ENCODE results near the gene SEC14L3. TPM values are rescaled to one million over a fixed set of nuclear protein-coding genes. Genes with fewer than 3 reads are reported as not detected.

SEC14L3 gene
- total and polyA plus RNA-seq, 10 of the 15 experiments (the other 5 are each of a cell fraction or from before 2014, with no cell fraction given): 0.03 TPM; not detected in 9

DNA sequence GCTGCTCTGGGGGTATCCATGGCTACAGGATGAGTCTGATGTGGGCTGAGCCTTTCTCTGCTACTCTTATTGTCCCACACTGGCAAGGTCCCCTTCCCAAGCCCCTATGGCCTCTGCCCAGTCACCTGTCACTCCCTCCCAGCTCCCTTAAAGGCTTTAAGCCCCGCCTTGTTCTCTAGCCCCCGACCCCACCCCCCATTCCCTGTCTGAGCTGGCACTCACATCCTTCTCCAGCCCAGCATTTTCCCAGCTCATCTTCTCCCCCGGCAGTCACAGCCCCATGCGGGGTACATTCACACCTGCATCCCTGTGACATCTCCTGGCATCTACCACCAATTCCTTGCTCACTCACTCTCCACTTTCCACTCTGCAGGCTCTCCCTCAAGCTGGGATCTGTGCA, 41.9 kb downstream of the SEC14L3 start:
- POLR2A ChIA-PET: interaction anchor here (0.6 kb wide), 1 partner anchor 178 kb away, joined by 3 read pairs; no protein-coding TSS in a partner anchor
- FAIRE-seq (no peak), DNase-seq (ENCODE audit: low read depth, low spot score) (no peak), ATAC-seq (no peak)
- Histone ChIP-seq H3K4me2 (ENCODE audit: control insufficient read depth, insufficient read depth) (no peak overlapping the region), H4K20me1 (ENCODE audit: control insufficient read depth, insufficient read depth) (no peaks in the 10 kb centered on the region), H3K4me3 (no peak overlapping the region), H3K9me3 (replicated peaks; ENCODE audit: control insufficient read depth, insufficient read depth, low read length) (no peaks in the 10 kb centered on the region; the same call in 2 of the 3 replicates), H3K79me2 (ENCODE audit: control insufficient read depth, insufficient read depth, low read length) (peaks cover 18% of the 10 kb centered on the region), H2AFZ (ENCODE audit: control insufficient read depth, low read depth, low read length) (no peak overlapping the region), H3K27me3 (replicated peaks in 1 of 2; ENCODE audit: control insufficient read depth in 2 of 2, insufficient read depth in 2 of 2, low read length in 1 of 2) (no peaks in the 10 kb centered on the region), H3K4me1 (ENCODE audit: control insufficient read depth, insufficient read depth, low read length) (peaks cover 7% of the 10 kb centered on the region), H3K9ac (ENCODE audit: control insufficient read depth, insufficient read depth, low read length) (no peak overlapping the region), H3K36me3 (ENCODE audit: control insufficient read depth in 2 of 2, insufficient read depth in 2 of 2, low read length in 1 of 2) (peaks cover 3 to 11% of the 10 kb centered on the region in 2 experiments; a peak in 2 of 4 replicates), H3K27ac (ENCODE audit: control insufficient read depth, insufficient read depth) (no peak overlapping the region)
- RAD21 ChIA-PET (ENCODE audit: unreplicated experiment): interaction anchor here (0.8 kb wide), 1 partner anchor 38 kb away, joined by 3 read pairs; no protein-coding TSS in a partner anchor
- SMC1A ChIA-PET (ENCODE audit: uncharacterized antibody, unreplicated experiment): no interaction called here
- CTCF ChIA-PET: interaction anchor here (0.6 kb wide), 1 partner anchor 167 kb away, joined by 3 read pairs; no protein-coding TSS in a partner anchor
- TF ChIP-seq POU2F2 (IDR thresholded peaks at IDR 0.05; ENCODE audit: borderline replicate concordance, low read depth, low read length) (no peak), CBX5 (IDR thresholded peaks at IDR 0.05; ENCODE audit: low read depth) (no peak), EZH2 (IDR thresholded peaks at IDR 0.05; ENCODE audit: borderline replicate concordance, control insufficient read depth, low read depth, low read length) (no peak), ZNF384 (IDR thresholded peaks at IDR 0.05; ENCODE audit: borderline replicate concordance, low read depth, low read length) (no peak), YY1 (IDR thresholded peaks at IDR 0.05; ENCODE audit: low read depth, low read length) (no peak), ZSCAN29 (IDR thresholded peaks at IDR 0.05) (no peak), ASH2L (IDR thresholded peaks at IDR 0.05; ENCODE audit: borderline replicate concordance, low read depth) (no peak), STAT3 (IDR thresholded peaks at IDR 0.05; ENCODE audit: low read depth, low read length) (no peak), NFXL1 (IDR thresholded peaks at IDR 0.05; ENCODE audit: borderline replicate concordance) (no peak), TCF12 (IDR thresholded peaks at IDR 0.05; ENCODE audit: low read depth, low read length) (no peak), SUPT20H (IDR thresholded peaks at IDR 0.05; ENCODE audit: borderline replicate concordance, control insufficient read depth, low read depth, low read length) (no peak), DPF2 (IDR thresholded peaks at IDR 0.05) (no peak), HCFC1 (IDR thresholded peaks at IDR 0.05; ENCODE audit: low read length) (no peak), CHD2 (IDR thresholded peaks at IDR 0.05; ENCODE audit: borderline replicate concordance, low read depth, low read length) (no peak), CBX3 (IDR thresholded peaks at IDR 0.05; ENCODE audit: borderline replicate concordance, low read depth) (no peak), BRCA1 (IDR thresholded peaks at IDR 0.05; ENCODE audit: low read depth, low read length) (no peak), ETV6 (conservative IDR thresholded peaks at IDR 0.05 in 1 of 2, IDR thresholded peaks at IDR 0.05 in 1 of 2; ENCODE audit: borderline replicate concordance in 1 of 2, low read depth in 1 of 2) (no peak)
- TF ChIP-seq, protein P1, sequence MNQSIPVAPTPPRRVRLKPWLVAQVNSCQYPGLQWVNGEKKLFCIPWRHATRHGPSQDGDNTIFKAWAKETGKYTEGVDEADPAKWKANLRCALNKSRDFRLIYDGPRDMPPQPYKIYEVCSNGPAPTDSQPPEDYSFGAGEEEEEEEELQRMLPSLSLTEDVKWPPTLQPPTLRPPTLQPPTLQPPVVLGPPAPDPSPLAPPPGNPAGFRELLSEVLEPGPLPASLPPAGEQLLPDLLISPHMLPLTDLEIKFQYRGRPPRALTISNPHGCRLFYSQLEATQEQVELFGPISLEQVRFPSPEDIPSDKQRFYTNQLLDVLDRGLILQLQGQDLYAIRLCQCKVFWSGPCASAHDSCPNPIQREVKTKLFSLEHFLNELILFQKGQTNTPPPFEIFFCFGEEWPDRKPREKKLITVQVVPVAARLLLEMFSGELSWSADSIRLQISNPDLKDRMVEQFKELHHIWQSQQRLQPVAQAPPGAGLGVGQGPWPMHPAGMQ (IDR thresholded peaks at IDR 0.05; ENCODE audit: borderline replicate concordance): no peak
- intact Hi-C loops (cut with micrococcal nuclease; ENCODE audit: unreplicated experiment): no loop called here
- 38% methylated on average over 4 of the region's 4 CpGs for WGBS (ENCODE audit: insufficient coverage, insufficient replicate concordance, low lambda C conversion rate, missing lambda C conversion rate)
- no TSS peak for BruUV-seq (replicated peaks)
- in situ Hi-C loops (cut with MboI): no loop called here

All from GM12878 (cell line).